Measurements from ENCODE around the gene OR2S2.
"Not testable (repeated sequence)": the region's sequence is repeated elsewhere in the genome, so short reads cannot be mapped to it uniquely, and the experiment has no call there.

The OR2S2 gene

GRCh38 chr9:35962126-35962906 lies 4.4 kb upstream of the OR2S2 start:
- peak; percentile 30 for DNase-seq

- DNase-seq = no peak
Observed at GRCh38 chr9:35960039-35960655, 2.2 kb upstream of the OR2S2 start.

GRCh38 chr9:35956651-35957050 lies 1.3 kb downstream of the OR2S2 start:
- DNase-seq = no peak

- DNase-seq = peak; percentile 67
Observed at GRCh38 chr9:35954942-35955546, 2.9 kb downstream of the OR2S2 start.

- no peak for DNase-seq
Observed at GRCh38 chr9:35952526-35953191, 5.3 kb downstream of the OR2S2 start.

GRCh38 chr9:35951736-35952135 lies 6.2 kb downstream of the OR2S2 start:
- DNase-seq = no peak

GRCh38 chr9:35948901-35949318 lies 9.0 kb downstream of the OR2S2 start:
- DNase-seq = no peak

GRCh38 chr9:35948451-35948850 lies 9.5 kb downstream of the OR2S2 start:
- no peak for DNase-seq

- DNase-seq = peak; percentile 90
Observed at GRCh38 chr9:35945341-35946018, 12.5 kb downstream of the OR2S2 start.

- DNase-seq = no peak
Observed at GRCh38 chr9:35944841-35945240, 13.1 kb downstream of the OR2S2 start.

GRCh38 chr9:35944173-35944572 lies 13.8 kb downstream of the OR2S2 start:
- no peak for DNase-seq

- no peak for DNase-seq
Observed at GRCh38 chr9:35942286-35942685, 15.7 kb downstream of the OR2S2 start.

GRCh38 chr9:35940458-35941407 lies 17.2 kb downstream of the OR2S2 start:
- DNase-seq = no peak

GRCh38 chr9:35939679-35940250 lies 18.2 kb downstream of the OR2S2 start:
- no peak for DNase-seq

- no peak for DNase-seq
Observed at GRCh38 chr9:35938474-35939356, 19.2 kb downstream of the OR2S2 start.

- no peak for DNase-seq
Observed at GRCh38 chr9:35937227-35937626, 20.7 kb downstream of the OR2S2 start.

GRCh38 chr9:35935755-35936509 lies 22.0 kb downstream of the OR2S2 start:
- DNase-seq = no peak

- DNase-seq = no peak
Observed at GRCh38 chr9:35935261-35935660, 22.7 kb downstream of the OR2S2 start.

GRCh38 chr9:35934069-35934468 lies 23.9 kb downstream of the OR2S2 start:
- DNase-seq = not testable (repeated sequence)

All from NCI-H69 (cell line).